HG03159 (cell line): ENCODE results near the gene MARK2.
"Not testable (repeated sequence)": the region's sequence is repeated elsewhere in the genome, so short reads cannot be mapped to it uniquely, and the experiment has no call there.

Source experiments
- ATAC-seq: cut with Tn5 transposase; IDR thresholded peaks from one replicate; pipeline ENCODE4 v1.9.1; 2021; ENCODE audit warnings: mild to moderate bottlenecking, moderate library complexity; ENCODE audit not compliant: unreplicated experiment

The MARK2 gene

GRCh38 chr11:63838678-63839507 lies at the start of gene MARK2:
MARK2 (plus strand) TSS chr11:63839110; CDS start chr11:63839507, 397 bp downstream.
- ATAC-seq = peak; percentile 72

- ATAC-seq = no peak
Measured at GRCh38 chr11:63791495-63792167, 47.3 kb upstream of the MARK2 start.

GRCh38 chr11:63793161-63793560 lies 45.7 kb upstream of the MARK2 start:
- ATAC-seq = no peak

- no peak for ATAC-seq
Measured at GRCh38 chr11:63795066-63795465, 43.8 kb upstream of the MARK2 start.

- ATAC-seq = no peak
Measured at GRCh38 chr11:63800921-63801320, 38.0 kb upstream of the MARK2 start.

GRCh38 chr11:63802637-63803414 lies 36.1 kb upstream of the MARK2 start:
- no peak for ATAC-seq

GRCh38 chr11:63804259-63804658 lies 34.7 kb upstream of the MARK2 start:
- ATAC-seq = no peak

GRCh38 chr11:63805844-63806415 lies 33.0 kb upstream of the MARK2 start:
- no peak for ATAC-seq

- not testable (repeated sequence) for ATAC-seq
Measured at GRCh38 chr11:63810383-63810782, 28.5 kb upstream of the MARK2 start.

- no peak for ATAC-seq
Measured at GRCh38 chr11:63811522-63811921, 27.4 kb upstream of the MARK2 start.

- peak; percentile 74 for ATAC-seq
Measured at GRCh38 chr11:63813035-63813562, 25.8 kb upstream of the MARK2 start, which contains the start of gene SPINDOC. SPINDOC (plus strand) TSS chr11:63813456; CDS start chr11:63813687, 231 bp downstream.

GRCh38 chr11:63813563-63814382 lies 25.1 kb upstream of the MARK2 start:
- peak; percentile 47 for ATAC-seq

GRCh38 chr11:63814383-63814736 lies 24.6 kb upstream of the MARK2 start:
- no peak for ATAC-seq

- no peak for ATAC-seq
Measured at GRCh38 chr11:63816166-63816565, 22.7 kb upstream of the MARK2 start.

GRCh38 chr11:63816732-63817131 lies 22.2 kb upstream of the MARK2 start:
- ATAC-seq = no peak

GRCh38 chr11:63817758-63818498 lies 21.0 kb upstream of the MARK2 start:
- no peak for ATAC-seq

- no peak for ATAC-seq
Measured at GRCh38 chr11:63818609-63819008, 20.3 kb upstream of the MARK2 start.

GRCh38 chr11:63821411-63821810 lies 17.5 kb upstream of the MARK2 start:
- no peak for ATAC-seq

GRCh38 chr11:63826471-63827190 lies 12.3 kb upstream of the MARK2 start:
- ATAC-seq = no peak
